T47D (cell line): ENCODE data around the gene DNAAF5.
"Not testable (repeated sequence)": the region's sequence is repeated elsewhere in the genome, so short reads cannot be mapped to it uniquely, and the experiment has no call there.

Experiments
- DNase-seq, 2 experiments: peaks; one replicate each; pipeline versions ENCODE4 v3.0.0 to v3.0.0-alpha.2; 2011 to 2012; ENCODE audit warnings: low read depth in 1 of 2, low spot score in 1 of 2
- JUND ChIP-seq: IDR thresholded peaks from 2 replicates; pipeline ENCODE4 v1.6.1; 2012; ENCODE audit warnings: low read depth
- in situ Hi-C: cut with HindIII; loops from 2 replicates; pipeline ENCODE4 v1.10.0; 2016; ENCODE audit warnings: low sequenced_read_pairs, low pct_unique_long_range_greater_than_20kb

Gene DNAAF5

DNA sequence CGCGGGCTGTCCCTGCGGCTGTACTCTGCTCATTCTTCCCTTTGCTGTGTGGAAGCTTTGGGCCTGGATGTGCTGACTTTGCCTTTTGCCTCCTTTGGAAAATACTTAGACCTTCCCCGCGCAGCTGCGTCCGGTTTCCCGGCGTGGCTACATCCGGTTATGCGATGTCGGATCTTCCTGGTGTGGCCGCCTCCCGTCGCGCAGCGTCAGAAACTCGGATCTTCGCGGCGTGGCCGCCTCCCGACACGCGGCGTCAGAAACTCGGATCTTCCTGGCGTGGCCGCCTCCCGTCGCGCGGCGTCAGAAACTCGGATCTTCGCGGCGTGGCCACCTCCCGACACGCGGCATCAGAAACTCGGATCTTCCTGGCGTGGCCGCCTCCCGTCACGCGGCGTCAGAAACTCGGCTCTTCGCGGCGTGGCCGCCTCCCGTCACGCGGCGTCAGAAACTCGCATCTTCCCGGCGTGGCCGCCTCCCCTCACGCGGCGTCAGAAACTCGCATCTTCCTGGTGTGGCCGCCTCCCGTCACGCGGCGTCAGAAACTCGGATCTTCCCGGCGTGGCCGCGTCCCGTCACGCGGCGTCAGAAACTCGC, 55.5 kb downstream of the DNAAF5 start:
- in situ Hi-C loops = no loop called here
- no peak for DNase-seq
- TF ChIP-seq JUND = no peak

DNA sequence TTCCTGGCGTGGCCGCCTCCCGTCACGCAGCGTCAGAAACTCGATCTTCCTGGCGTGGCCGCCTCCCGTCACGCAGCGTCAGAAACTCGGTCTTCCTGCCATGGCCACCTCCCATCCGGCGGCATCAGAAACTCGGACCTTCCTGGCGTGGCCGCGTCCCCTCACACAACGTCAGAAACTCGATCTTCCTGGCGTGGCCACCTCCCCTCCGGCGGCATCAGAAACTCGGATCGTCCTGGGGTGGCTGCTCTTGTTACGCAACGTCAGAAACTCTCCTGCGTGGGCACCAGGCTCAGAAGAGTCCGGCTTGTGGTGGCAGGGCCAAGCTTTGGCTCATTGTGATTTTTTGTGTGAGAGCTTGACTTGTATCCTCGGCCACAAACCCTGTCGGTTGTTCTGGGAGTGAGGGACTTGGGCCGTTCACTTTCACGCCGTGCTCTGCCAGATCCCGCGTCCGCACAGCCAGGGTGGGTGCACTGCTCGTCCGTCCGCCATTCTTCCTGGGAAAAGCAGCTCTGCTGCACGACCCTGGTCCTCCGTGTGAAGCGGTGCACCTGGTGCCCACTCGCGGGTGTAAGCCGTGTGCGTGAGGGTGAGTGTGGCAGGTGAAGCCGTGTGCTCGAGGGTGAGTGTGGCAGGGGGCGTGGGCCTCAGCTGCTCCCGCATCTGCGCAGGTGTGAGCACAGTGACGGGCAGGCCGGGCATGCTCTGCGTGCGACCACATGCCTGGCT, 56.4 kb downstream of the DNAAF5 start:
- no peak for TF ChIP-seq JUND
- in situ Hi-C loops = no loop called here
- DNase-seq = no peak

DNA sequence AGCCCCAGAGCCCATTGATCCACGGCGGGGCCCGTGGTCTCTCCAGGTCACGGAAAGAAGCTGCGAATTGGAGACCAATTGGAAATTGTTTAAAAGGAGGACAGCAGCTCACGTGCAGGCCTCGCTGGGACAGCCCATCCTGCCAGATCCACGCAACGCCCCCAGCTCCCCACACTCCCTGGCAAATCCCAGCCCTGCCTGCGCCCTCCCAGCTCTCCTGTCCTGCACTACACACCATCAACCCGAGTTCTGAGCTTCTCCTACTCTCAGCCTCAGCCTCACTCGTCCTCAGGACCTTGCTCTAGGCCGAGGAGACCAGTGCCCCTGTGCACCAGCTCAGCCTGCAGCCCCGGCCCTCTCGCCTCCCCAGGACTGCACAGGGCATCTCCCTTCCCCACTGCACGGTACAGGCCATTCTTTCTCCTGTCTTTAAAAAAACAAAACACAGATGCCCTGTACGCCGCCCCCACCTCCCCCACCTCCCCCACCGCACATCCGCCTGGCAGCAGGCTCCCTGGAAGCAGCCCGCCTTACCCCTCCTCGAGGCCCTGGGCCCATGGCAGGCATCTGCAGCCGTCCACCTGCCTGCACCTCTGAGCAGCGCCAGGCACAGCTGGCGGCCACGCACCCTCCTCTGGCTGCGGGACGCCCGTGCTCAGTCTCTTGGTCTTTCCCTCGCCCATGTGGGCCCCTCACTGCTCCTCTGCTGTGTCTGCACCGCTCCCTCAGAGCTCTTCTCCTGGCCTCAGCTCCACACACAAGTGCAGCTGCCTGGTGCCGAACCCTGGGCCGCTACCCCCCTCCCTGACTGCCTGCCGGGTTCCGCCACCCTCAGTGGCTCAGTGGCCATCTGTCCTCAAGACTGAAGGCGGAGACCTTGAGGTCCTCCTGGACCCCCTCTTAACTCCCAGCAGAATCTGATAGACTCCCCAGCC, 57.3 kb downstream of the DNAAF5 start:
- in situ Hi-C loops = no loop called here
- TF ChIP-seq JUND = no peak
- DNase-seq = no peak

DNA sequence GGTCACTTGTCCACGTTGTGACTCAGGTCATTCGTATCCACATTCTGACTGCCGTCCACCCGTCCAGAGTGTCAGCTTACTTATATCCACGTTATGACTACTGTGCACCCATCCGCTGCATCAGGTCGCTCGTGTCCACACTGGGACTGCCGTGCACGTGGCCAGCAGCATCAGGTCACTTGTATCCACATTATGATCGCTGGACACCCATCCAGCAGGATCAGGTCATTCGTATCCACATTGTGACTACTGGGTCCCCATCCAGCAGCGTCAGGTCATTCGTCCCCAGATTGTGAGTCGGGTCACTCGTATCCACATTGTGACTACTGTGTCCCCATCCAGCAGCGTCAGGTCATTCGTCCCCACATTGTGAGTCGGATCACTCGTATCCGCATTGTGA, 58.5 kb downstream of the DNAAF5 start:
- no peak for TF ChIP-seq JUND
- DNase-seq = no peak
- in situ Hi-C loops = no loop called here

DNA sequence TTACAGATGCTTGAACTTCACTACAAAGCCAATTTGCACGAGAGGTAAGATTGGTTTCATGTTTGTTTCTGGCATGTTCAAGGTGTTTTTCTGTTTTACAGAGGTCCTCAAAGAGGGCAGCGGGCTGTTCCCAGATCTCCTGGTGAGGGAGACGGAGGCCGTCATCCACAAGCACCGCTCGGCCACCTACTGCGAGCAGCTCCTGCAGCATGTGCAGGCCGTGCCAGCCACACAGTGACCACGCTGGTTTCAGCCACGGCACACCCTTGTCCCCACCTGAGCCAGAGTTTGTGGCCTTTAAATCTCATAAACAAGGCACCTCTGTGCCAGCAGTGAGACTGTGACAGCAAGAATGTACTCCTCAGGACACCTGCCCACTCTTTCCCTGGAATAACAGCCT, 58.9 kb downstream of the DNAAF5 start:
- no peak for DNase-seq
- no peak for TF ChIP-seq JUND
- in situ Hi-C loops = no loop called here

DNA sequence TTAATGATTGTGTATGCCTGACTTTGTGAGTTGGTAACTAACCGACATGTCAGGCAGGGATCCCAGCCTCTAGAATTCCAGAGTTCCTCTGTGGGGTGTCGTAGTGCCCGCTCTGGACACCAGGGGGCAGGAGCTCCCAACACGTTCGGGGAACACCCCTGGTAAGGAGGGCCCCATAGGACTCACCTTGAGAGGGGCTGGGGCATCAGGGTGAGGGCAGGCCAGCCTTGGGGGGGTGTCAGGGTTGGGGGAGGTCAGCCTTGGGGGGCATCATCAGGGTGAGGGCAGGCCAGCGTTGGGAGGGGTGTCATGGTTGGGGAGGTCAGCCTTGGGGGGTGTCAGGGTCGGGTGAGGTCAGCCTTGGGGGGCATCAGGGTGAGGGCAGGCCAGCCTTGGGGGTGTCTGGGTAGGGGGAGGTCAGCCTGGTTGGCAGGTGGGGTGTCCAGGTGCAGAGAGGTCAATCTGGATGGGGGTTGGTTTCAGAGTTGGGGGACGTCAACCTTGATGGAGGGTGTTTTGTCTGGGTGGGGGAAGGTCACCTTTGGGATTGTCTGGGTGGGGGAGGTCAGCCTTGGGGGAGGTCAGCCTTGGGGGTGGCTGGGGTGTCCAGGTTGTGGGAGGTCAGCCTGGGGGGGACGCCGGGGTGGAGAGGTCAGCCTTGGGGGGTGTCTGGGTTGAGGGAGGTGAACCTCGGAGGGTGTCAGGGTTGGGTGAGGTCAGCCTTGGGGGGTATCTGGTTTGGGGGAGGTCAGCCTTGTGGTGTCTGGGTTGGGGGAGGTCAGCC, 60.2 kb downstream of the DNAAF5 start:
- TF ChIP-seq JUND = no peak
- DNase-seq = peak; percentile 83 to 97
- in situ Hi-C loops = no loop called here

DNA sequence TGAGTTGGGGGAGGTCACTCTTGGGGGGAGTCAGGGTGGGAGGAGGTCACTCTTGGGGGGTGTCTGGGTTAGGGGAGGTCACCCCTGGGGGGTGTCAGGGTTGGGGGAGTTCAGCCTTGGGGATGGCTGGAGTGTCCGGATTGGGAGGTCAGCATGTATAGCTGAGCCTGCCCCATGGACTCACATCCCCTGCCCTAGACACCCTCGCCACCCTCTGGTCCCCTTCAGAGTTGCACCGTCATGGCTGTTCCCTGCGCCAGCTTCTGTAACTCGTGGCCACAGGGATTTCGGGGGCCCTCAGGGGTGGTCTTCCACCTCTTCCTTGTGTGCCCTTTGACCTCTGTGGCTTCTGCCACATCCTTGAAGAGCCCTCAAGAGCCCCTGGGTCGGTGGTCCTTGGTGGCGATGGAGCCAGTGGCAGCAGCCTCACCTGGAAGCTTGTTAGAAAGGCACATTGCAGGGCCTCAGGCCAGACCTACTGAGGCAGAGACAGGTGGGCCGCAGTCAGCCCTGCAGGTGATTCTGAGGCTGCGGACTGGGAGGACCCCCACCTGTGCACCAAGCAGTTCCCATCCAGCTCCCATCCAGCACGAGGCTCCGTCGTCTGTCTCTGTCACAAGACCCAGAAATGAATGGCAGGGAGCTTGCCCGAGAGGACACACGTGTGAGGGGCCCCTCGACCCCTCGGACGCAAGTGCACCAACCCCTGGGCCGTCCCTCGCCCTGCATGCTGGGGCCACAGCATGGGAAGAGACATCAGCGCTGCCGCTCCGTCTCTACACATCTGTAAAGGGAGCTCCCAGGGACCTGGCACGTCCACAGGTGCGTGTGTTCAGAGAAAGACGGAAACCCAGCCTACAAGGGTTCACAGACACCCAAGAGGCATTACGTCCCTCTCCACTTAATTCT, 61.1 kb downstream of the DNAAF5 start:
- TF ChIP-seq JUND = no peak
- in situ Hi-C loops = no loop called here
- peak in 1 of 2 experiments; percentile 27 for DNase-seq

DNA sequence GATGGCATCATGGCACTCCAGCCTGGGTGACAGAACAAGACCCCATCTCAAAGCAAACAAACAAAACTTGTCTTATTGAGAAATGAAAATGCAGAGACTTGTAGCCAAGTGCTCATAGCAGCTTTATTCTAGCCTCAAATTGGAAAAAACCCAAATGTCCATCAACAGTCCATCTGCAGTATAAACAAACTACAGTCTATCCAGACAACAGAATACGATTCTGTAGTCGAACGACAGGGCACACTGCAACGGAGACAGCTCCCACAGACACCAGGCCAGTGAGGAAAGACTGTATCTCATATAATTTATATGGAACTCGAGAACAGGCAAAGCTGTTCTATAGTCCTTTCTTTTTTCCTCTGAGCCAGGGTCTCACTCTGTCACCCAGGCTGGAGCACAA, 65.0 kb downstream of the DNAAF5 start:
- TF ChIP-seq JUND = no peak
- in situ Hi-C loops = no loop called here

DNA sequence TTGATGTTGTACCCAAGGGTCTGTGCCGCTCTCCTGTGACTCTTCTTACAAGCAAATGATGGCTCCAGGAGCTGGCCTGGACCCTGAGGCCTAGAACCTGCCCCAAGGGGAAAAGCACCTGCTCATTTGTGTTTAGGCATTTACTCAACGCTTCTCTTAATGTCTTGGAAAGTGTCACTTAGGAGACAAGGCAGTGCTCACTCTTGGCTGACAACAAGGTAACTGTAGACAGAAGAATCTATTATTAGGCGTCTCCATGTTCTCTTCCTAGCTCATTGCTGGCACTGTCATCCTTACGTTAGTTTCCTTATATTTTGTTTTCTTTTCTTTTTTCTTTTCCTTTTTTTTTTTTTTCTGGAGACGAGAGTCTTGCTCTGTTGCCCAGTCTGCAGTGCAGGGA, 67.7 kb downstream of the DNAAF5 start:
- DNase-seq = no peak
- no peak for TF ChIP-seq JUND
- in situ Hi-C loops = no loop called here

More for the DNA sequence above, 65.0 kb downstream of the DNAAF5 start:
- no peak for DNase-seq

DNA sequence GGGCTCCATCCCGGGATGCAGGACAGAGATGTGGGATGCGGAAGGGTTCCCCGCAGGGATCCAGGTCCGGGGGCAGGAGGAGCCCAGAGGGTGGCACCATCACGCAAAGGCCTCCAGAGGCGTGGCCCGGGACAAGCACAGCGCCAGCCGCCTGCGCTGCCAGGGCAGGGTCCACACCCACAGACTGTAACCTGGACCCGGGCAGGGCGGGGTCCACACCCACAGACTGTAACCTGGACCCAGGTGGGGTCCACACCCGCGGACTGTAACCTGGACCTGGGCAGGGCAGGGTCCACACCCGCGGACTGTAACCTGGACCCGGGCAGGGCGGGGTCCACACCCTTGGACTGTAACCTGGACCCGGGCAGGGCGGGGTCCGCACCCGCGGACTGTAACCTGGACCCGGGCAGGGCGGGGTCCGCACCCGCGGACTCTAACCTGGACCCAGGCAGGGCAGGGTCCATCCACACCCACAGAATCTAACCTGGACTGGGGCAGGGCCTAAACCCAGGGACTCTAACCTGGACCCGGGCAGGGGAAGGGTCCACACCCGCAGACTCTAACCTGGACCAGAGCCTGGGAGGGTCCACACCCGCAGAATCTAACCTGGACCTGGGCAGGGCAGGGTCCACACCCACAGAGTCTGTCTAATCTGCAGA, 68.3 kb downstream of the DNAAF5 start:
- no peak for TF ChIP-seq JUND
- no peak for DNase-seq
- in situ Hi-C loops = no loop called here

DNA sequence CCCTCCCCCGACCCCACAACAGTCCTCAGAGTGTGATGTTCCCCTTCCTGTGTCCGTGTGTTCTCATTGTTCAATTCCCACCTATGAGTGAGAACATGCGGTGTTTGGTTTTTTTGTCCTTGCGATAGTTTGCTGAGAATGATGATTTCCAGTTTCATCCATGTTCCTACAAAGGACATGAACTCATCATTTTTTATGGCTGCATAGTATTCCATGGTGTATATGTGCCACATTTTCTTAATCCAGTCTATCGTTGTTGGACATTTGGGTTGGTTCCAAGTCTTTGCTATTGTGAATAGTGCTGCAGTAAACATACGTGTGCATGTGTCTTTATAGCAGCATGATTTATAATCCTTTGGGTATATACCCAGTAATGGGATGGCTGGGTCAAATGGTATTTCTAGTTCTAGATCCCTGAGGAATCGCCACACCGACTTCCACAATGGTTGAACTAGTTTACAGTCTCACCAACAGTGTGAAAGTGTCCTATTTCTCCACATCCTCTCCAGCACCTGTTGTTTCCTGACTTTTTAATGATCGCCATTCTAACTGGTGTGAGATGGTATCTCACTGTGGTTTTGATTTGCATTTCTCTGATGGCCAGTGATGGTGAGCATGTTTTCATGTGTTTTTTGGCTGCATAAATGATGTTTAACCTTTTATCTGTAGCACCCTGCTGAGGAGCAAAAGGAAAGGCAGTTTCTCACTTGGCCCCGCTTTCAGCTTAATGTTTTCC, 70.1 kb downstream of the DNAAF5 start:
- in situ Hi-C loops, DNase-seq: not testable (repeated sequence)
